ENCODE measurements around the gene NOXO1. TPM values are rescaled to one million over a fixed set of nuclear protein-coding genes. Genes with fewer than 3 reads are reported as not detected.

Gene NOXO1
- polyA plus RNA-seq, 4 donors: 3.1 to 30.5 (median 10.8) TPM

DNA sequence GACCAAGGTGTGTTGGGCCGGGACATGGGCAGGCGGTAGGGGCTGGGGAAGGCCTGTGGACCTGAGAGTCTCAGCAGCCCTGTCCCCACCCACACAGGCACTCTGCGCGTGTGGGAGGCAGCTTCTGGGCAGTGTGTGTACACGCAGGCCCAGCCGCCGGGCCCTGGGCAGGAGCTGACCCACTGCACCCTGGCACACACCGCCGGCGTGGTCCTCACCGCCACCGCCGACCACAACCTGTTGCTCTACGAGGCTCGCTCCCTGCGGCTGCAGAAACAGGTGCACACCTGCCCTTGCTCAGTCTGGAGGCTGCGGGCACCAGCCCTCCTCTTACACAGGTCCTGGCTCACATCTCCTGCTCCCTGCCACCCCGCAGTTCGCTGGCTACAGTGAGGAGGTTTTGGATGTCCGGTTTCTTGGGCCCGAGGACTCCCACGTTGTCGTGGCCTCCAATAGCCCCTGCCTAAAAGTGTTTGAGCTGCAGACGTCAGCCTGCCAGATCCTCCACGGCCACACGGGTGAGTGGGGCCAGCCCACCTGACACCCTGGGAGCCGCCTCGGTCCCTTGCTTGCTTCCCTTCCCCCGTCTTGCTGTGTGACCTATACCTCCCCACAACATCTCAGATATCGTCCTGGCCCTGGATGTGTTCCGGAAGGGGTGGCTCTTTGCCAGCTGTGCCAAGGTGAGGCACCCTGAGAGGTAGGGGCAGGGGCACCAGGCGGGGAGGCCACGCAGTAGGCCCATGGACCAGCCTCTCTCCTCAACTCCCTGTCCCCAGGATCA is 5.6 kb downstream of the NOXO1 start:
- FAIRE-seq (no peak), DNase-seq (no peak)
- H3K27ac ChIP-seq (ENCODE audit: low read depth in 1 of 3, low read length in 2 of 3): no peak overlapping the region
- 90 to 95% (median 93%) methylated on average over 32 to 33 of the region's 33 CpGs for WGBS, 3 donors
- H3K4me1 ChIP-seq (ENCODE audit: control insufficient read depth in 3 of 3, insufficient read depth in 2 of 3, low read depth in 1 of 3, low read length in 2 of 3): peaks cover 2 to 36% (median 5%) of the 10 kb centered on the region in 3 donors
- peaks cover 0 to 51% (median 7%) of the 10 kb centered on the region in 3 donors for H3K36me3 ChIP-seq (ENCODE audit: control insufficient read depth in 3 of 3, insufficient read depth in 2 of 3, low read depth in 1 of 3, low read length in 3 of 3)
- H3K27me3 ChIP-seq (ENCODE audit: control insufficient read depth in 3 of 3, insufficient read depth in 3 of 3, low read length in 3 of 3): peaks cover 0 to 14% (median 5%) of the 10 kb centered on the region in 3 donors
- no peak overlapping the region for H3K4me3 ChIP-seq (ENCODE audit: low read depth in 1 of 3, low read length in 3 of 3)
- no peaks in the 10 kb centered on the region for H3K9me3 ChIP-seq (ENCODE audit: control insufficient read depth in 2 of 2, insufficient read depth in 1 of 2, low read depth in 1 of 2, low read length in 1 of 2)

DNA sequence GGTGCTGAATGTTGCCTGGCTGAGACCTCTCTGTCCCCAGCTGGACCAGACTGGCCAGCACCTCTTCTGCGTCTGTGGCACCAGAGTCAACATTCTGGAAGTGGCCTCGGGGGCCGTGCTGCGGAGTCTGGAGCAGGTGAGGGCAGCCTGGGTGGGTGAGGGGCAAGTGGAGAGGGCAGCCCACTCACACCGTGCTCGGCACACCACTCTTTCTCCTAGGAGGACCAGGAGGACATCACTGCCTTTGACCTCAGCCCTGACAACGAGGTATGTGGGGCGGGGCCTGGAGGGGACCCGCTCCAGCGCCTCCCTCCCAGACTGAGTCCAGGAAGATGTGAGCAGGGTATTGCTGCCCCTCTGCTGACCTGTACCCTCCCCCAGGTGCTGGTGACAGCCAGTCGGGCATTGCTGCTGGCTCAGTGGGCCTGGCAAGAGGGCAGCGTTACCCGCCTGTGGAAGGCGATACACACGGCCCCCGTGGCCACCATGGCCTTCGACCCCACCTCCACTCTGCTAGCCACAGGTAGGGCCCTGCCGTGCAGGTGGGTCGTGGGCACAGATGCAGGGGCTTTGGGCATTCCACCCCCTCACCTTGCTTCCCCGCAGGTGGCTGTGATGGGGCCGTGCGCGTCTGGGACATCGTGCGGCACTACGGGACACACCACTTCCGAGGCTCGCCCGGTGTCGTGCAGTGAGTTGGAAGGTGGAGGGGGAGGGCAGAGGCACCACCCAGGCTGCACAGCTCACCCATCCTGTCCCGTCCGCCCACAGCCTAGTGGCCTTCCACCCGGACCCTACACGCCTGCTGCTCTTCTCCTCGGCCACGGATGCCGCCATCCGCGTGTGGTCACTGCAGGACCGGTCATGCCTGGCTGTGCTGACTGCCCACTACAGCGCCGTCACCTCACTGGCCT is 6.9 kb downstream of the NOXO1 start:
- Histone ChIP-seq H3K27ac (ENCODE audit: low read depth in 1 of 3, low read length in 2 of 3) (no peak overlapping the region), H3K4me3 (ENCODE audit: low read depth in 1 of 3, low read length in 3 of 3) (no peak overlapping the region), H3K4me1 (ENCODE audit: control insufficient read depth in 3 of 3, insufficient read depth in 2 of 3, low read depth in 1 of 3, low read length in 2 of 3) (peaks cover 0 to 24% (median 5%) of the 10 kb centered on the region in 3 donors), H3K9me3 (ENCODE audit: control insufficient read depth in 2 of 2, insufficient read depth in 1 of 2, low read depth in 1 of 2, low read length in 1 of 2) (no peaks in the 10 kb centered on the region), H3K36me3 (ENCODE audit: control insufficient read depth in 3 of 3, insufficient read depth in 2 of 3, low read depth in 1 of 3, low read length in 3 of 3) (peaks cover 0 to 51% (median 7%) of the 10 kb centered on the region in 3 donors), H3K27me3 (ENCODE audit: control insufficient read depth in 3 of 3, insufficient read depth in 3 of 3, low read length in 3 of 3) (peaks cover 0 to 2% (median 0%) of the 10 kb centered on the region in 3 donors)
- no peak for DNase-seq
- no peak for FAIRE-seq
- 94 to 95% (median 94%) methylated on average over 37 to 42 of the region's 42 CpGs for WGBS, 3 donors

DNA sequence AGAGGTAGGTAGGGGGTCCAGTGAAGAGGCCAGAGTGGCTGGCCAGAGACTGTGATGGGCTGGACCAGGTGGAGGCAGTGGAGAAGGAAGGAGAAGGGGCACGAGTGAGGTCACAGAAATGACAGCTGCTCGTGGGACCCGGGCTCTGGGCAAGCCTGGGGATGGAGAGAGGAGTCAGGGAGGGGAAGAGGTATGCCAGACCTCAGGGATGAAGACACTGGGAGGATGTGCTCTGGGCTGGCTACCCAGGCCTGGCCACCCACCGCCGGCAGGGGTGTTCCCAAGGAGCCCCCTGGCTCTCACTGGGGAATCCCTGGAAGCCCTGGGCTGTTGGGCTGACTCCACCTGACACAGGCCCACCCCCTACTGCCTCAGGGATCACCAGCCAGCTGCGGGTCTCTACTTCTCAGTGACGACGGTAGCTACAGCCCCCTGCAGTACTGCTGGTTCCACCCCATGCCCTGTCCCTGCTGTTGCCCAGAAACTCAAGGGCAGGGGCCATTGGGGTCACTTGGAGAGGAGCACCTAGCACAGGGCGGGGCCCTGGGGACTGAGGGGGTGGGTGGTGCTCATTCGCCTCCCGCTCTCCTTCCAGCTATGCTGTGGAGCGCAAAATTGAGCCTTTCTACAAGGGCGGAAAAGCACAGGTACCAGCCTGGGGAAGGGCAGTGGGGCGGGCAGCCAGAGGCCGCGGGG is 7.7 kb downstream of the NOXO1 start:
- Histone ChIP-seq H3K4me1 (ENCODE audit: control insufficient read depth in 3 of 3, insufficient read depth in 2 of 3, low read depth in 1 of 3, low read length in 2 of 3) (peaks cover 0 to 19% (median 5%) of the 10 kb centered on the region in 3 donors), H3K4me3 (ENCODE audit: low read depth in 1 of 3, low read length in 3 of 3) (no peak overlapping the region), H3K36me3 (ENCODE audit: control insufficient read depth in 3 of 3, insufficient read depth in 2 of 3, low read depth in 1 of 3, low read length in 3 of 3) (peaks cover 0 to 49% (median 7%) of the 10 kb centered on the region in 3 donors), H3K9me3 (ENCODE audit: control insufficient read depth in 2 of 2, insufficient read depth in 1 of 2, low read depth in 1 of 2, low read length in 1 of 2) (no peaks in the 10 kb centered on the region), H3K27ac (ENCODE audit: low read depth in 1 of 3, low read length in 2 of 3) (no peak overlapping the region), H3K27me3 (ENCODE audit: control insufficient read depth in 3 of 3, insufficient read depth in 3 of 3, low read length in 3 of 3) (no peaks in the 10 kb centered on the region)
- no peak for FAIRE-seq
- no peak for DNase-seq
- 88 to 99% (median 92%) methylated on average over 12 to 16 of the region's 16 CpGs for whole genome bisulfite sequencing, 3 donors

DNA sequence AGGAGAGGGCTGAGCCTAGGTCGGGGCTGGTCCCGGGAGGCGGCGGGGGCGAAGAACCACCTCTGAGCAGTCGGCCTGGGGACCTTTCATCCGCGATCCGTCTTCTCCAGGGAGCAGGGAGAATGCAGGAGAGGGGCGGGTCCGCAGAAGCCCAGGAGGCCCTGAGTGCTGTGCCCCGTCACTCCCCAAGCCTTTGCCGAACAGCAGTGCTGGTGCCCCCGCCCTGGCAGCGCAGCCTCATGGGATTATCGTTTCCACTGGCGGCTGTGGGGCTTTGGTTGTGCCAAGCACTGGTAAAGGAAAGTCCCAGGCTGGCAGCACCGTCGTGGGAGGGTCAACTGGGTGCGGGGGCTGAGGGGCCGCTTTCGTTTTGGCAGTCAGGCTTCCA is 8.8 kb downstream of the NOXO1 start:
- peak overlapping the region in 2 of 3 donors; percentile 85 to 94 for H3K27ac ChIP-seq (ENCODE audit: low read depth in 1 of 3, low read length in 2 of 3)
- DNase-seq (peak; percentile 30 to 53), FAIRE-seq (no peak)
- WGBS, 3 donors: 2 to 3% (median 3%) methylated on average over 22 of the region's 22 CpGs
- no peaks in the 10 kb centered on the region for H3K9me3 ChIP-seq (ENCODE audit: control insufficient read depth in 2 of 2, insufficient read depth in 1 of 2, low read depth in 1 of 2, low read length in 1 of 2)
- H3K4me3 ChIP-seq (ENCODE audit: low read depth in 1 of 3, low read length in 3 of 3): peak overlapping the region; percentile 91 to 95 (median 91)
- H3K36me3 ChIP-seq (ENCODE audit: control insufficient read depth in 3 of 3, insufficient read depth in 2 of 3, low read depth in 1 of 3, low read length in 3 of 3): peaks cover 0 to 38% (median 7%) of the 10 kb centered on the region in 3 donors
- H3K4me1 ChIP-seq (ENCODE audit: control insufficient read depth in 3 of 3, insufficient read depth in 2 of 3, low read depth in 1 of 3, low read length in 2 of 3): peaks cover 0 to 14% (median 5%) of the 10 kb centered on the region in 3 donors
- H3K27me3 ChIP-seq (ENCODE audit: control insufficient read depth in 3 of 3, insufficient read depth in 3 of 3, low read length in 3 of 3): no peaks in the 10 kb centered on the region

DNA sequence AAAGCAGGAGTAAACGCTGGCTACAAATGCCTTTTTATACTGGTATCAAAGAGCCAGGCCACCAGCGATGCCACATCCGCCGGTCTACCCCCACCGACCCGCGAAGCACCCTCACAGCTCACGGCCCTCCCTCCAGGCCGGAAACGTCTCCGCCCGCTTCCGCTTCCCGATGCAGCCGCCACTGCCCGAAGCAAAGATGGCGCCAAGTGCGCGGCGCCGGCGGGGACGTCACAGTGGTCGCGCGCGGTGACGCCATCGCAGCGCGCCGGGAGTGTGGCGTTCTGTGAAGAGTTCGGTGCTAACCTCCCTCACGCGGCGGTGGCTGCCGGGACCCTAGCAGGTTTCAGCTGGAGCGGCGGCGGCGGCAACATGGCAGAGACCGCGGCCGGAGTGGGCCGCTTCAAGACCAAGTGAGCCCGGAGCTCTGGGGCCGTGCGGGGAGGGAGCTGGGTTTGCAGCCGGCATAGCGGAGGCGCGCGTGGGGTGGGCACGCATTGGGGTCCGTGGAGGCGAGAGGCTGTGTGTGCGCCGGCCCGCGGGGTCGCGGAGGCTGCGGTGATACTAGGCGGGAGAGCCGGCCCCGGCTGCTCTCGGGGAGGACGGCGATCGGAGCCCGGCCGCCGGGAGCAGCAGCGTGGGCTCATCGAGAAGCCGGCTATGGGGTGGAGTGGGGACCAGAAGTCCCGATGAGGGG is 9.3 kb downstream of the NOXO1 start, which contains the start of gene TBL3:
TSS of gene TBL3 (plus strand) at position 258 of the 694 bp plus-strand sequence. CDS start at position 370, 112 bp downstream.
- Histone ChIP-seq H3K9me3 (ENCODE audit: control insufficient read depth in 2 of 2, insufficient read depth in 1 of 2, low read depth in 1 of 2, low read length in 1 of 2) (no peaks in the 10 kb centered on the region), H3K4me3 (ENCODE audit: low read depth in 1 of 3, low read length in 3 of 3) (peak within 1 kb of the TSS; percentile 91 to 95 (median 91)), H3K36me3 (ENCODE audit: control insufficient read depth in 3 of 3, insufficient read depth in 2 of 3, low read depth in 1 of 3, low read length in 3 of 3) (peaks cover 0 to 32% (median 7%) of the 10 kb centered on the region in 3 donors), H3K27me3 (ENCODE audit: control insufficient read depth in 3 of 3, insufficient read depth in 3 of 3, low read length in 3 of 3) (no peaks in the 10 kb centered on the region), H3K4me1 (ENCODE audit: control insufficient read depth in 3 of 3, insufficient read depth in 2 of 3, low read depth in 1 of 3, low read length in 2 of 3) (peaks cover 0 to 14% (median 5%) of the 10 kb centered on the region in 3 donors), H3K27ac (ENCODE audit: low read depth in 1 of 3, low read length in 2 of 3) (peak within 1 kb of the TSS; percentile 85 to 98 (median 94))
- 0 to 1% (median 0%) methylated on average over 62 to 78 of the region's 78 CpGs for WGBS, 3 donors
- no peak for FAIRE-seq
- DNase-seq: peak; percentile 91 to 98

DNA sequence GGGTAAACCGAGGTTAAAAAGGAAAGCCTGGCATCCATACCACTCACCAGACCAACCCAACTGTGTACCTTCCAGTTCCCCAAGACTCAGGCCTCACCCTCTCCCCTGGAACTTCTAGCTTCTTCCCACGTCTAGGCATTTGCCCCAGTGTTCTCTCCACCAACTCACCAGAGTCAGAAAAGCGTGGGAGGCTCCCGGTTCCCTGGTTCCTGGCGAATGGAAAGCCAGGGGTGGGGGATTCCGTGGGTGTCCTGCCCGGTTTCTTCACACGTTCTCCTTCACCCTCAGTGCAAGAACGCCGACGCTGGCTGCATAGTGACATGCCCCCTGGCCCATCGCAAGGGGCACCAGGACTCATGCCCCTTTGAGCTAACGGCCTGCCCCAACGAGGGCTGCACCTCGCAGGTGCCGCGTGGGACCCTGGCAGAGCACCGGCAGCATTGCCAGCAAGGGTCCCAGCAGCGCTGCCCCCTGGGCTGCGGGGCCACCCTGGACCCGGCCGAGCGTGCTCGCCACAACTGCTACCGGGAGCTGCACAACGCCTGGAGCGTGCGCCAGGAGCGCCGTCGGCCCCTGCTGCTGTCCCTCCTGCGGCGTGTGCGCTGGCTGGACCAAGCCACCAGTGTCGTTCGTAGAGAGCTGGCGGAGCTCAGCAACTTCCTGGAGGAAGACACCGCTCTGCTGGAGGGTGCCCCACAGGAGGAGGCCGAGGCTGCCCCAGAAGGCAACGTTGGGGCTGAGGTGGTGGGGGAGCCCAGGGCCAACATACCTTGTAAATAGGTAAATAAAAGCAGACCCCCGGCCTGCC is 12.9 kb downstream of the NOXO1 start:
- 91 to 94% (median 93%) methylated on average over 41 of the region's 41 CpGs for WGBS, 3 donors
- peaks cover 0 to 33% (median 4%) of the 10 kb centered on the region in 3 donors for H3K4me1 ChIP-seq (ENCODE audit: control insufficient read depth in 3 of 3, insufficient read depth in 2 of 3, low read depth in 1 of 3, low read length in 2 of 3)
- no peak overlapping the region for H3K27ac ChIP-seq (ENCODE audit: low read depth in 1 of 3, low read length in 2 of 3)
- peaks cover 0 to 13% (median 0%) of the 10 kb centered on the region in 3 donors for H3K36me3 ChIP-seq (ENCODE audit: control insufficient read depth in 3 of 3, insufficient read depth in 2 of 3, low read depth in 1 of 3, low read length in 3 of 3)
- H3K27me3 ChIP-seq (ENCODE audit: control insufficient read depth in 3 of 3, insufficient read depth in 3 of 3, low read length in 3 of 3): no peaks in the 10 kb centered on the region
- DNase-seq: no peak
- no peak overlapping the region for H3K4me3 ChIP-seq (ENCODE audit: low read depth in 1 of 3, low read length in 3 of 3)
- H3K9me3 ChIP-seq (ENCODE audit: control insufficient read depth in 2 of 2, insufficient read depth in 1 of 2, low read depth in 1 of 2, low read length in 1 of 2): no peaks in the 10 kb centered on the region
- no peak for FAIRE-seq

DNA sequence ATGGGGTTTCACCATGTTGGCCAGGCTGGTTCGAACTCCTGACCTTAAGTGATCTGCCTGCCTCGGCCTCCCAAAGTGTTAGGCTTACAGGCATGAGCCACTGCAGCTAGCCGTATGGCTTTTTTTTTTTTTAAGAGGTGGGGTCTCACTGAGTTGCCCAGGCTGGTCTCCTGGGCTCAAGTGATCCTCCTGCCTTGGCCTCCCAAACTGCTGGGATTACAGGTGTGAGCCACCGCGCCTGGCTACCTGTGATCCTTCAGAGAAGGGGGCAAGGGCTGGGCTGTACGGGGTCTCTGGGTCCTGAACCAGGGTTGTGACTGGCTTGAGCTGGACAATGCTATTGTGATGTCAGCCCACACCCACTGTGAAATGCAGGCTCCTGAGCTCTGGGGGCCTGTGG is 14.8 kb downstream of the NOXO1 start, which contains the start of gene RNF151:
TSS of gene RNF151 (plus strand) at position 397 of the 400 bp plus-strand sequence. CDS start 26 bp downstream, outside the sequence.
- FAIRE-seq: no peak
- WGBS, 3 donors: 95 to 96% (median 95%) methylated on average over 6 of the region's 6 CpGs

More for the DNA sequence above, 14.8 kb downstream of the NOXO1 start, which contains the start of gene RNF151:
- Histone ChIP-seq H3K27ac (ENCODE audit: low read depth in 1 of 3, low read length in 2 of 3) (peak within 1 kb of the TSS; percentile 94 to 98 (median 98)), H3K27me3 (ENCODE audit: control insufficient read depth in 3 of 3, insufficient read depth in 3 of 3, low read length in 3 of 3) (no peaks in the 10 kb centered on the region), H3K4me3 (ENCODE audit: low read depth in 1 of 3, low read length in 3 of 3) (peak within 1 kb of the TSS in 2 of 3 donors; percentile 75 to 85), H3K9me3 (ENCODE audit: control insufficient read depth in 2 of 2, insufficient read depth in 1 of 2, low read depth in 1 of 2, low read length in 1 of 2) (no peaks in the 10 kb centered on the region), H3K36me3 (ENCODE audit: control insufficient read depth in 3 of 3, insufficient read depth in 2 of 3, low read depth in 1 of 3, low read length in 3 of 3) (peaks cover 3 to 31% (median 12%) of the 10 kb centered on the region in 3 donors), H3K4me1 (ENCODE audit: control insufficient read depth in 3 of 3, insufficient read depth in 2 of 3, low read depth in 1 of 3, low read length in 2 of 3) (peaks cover 0 to 33% (median 2%) of the 10 kb centered on the region in 3 donors)
- no peak for DNase-seq

Measured in small intestine (tissue), 7 donors.